Keratinocyte (primary cell): Measurements from ENCODE around the gene PRSS50. TPM values are rescaled to one million over a fixed set of nuclear protein-coding genes. Genes with fewer than 3 reads are reported as not detected.

Source experiments
- DNase-seq: peaks from one replicate; pipeline ENCODE4 v3.0.0-alpha.2; 2011; ENCODE audit warnings: low read depth, missing footprints, low spot score
- FAIRE-seq: peaks from 2 replicates; lab custom pipeline; 2011; peaks lifted over from hg19 to GRCh38; lab: Jason Lieb, UNC
- H2AFZ ChIP-seq: 2 replicates; pipeline ENCODE4 v1.6.0; 2012; ENCODE audit warnings: low read length, control low read depth, inconsistent platforms; ENCODE audit not compliant: control insufficient read depth
- H3K27ac ChIP-seq: 2 replicates; pipeline ENCODE4 v1.5.1; 2011; ENCODE audit warnings: low read length; ENCODE audit not compliant: control insufficient read depth, insufficient read depth
- H3K27me3 ChIP-seq: 3 replicates; pipeline ENCODE4 v1.6.0; 2011; ENCODE audit warnings: low read length; ENCODE audit not compliant: control insufficient read depth, insufficient read depth; ENCODE audit errors: extremely low read depth
- H3K36me3 ChIP-seq, 2 experiments: 2 replicates in 1 of 2; 3 replicates in 1 of 2; pipeline ENCODE4 v1.5.1; 2011; ENCODE audit warnings: low read length in 2 of 2, mild to moderate bottlenecking in 1 of 2; ENCODE audit not compliant: control insufficient read depth in 2 of 2, insufficient read depth in 2 of 2; ENCODE audit errors: extremely low read depth in 1 of 2
- H3K4me1 ChIP-seq: 3 replicates; pipeline ENCODE4 v1.5.1; 2011; ENCODE audit warnings: low read length; ENCODE audit not compliant: control insufficient read depth, insufficient read depth; ENCODE audit errors: extremely low read depth
- H3K4me2 ChIP-seq: 3 replicates; pipeline ENCODE4 v1.6.0; 2011; ENCODE audit warnings: low read depth, low read length; ENCODE audit not compliant: control insufficient read depth, insufficient read depth; ENCODE audit errors: extremely low read depth
- H3K4me3 ChIP-seq, 3 experiments: fragments of 200-600 bp in 1 of 3; sonication (generic) in 1 of 3; 2 replicates in 2 of 3; 3 replicates in 1 of 3; pipeline ENCODE4 v1.5.1; 2011 to 2016; ENCODE audit warnings: low read length in 3 of 3, mild to moderate bottlenecking in 3 of 3, control low read depth in 2 of 3, inconsistent platforms in 1 of 3, low read depth in 1 of 3, mixed read lengths in 1 of 3, mixed run types in 1 of 3, moderate library complexity in 1 of 3; ENCODE audit not compliant: control insufficient read depth in 2 of 3, insufficient read depth in 2 of 3; ENCODE audit errors: extremely low read depth in 1 of 3
- H3K79me2 ChIP-seq: 2 replicates; pipeline ENCODE4 v1.6.0; 2012; ENCODE audit warnings: low read length; ENCODE audit not compliant: control insufficient read depth, insufficient read depth
- H3K9ac ChIP-seq: 3 replicates; pipeline ENCODE4 v1.6.0; 2011; ENCODE audit warnings: low read length; ENCODE audit not compliant: control insufficient read depth, insufficient read depth; ENCODE audit errors: extremely low read depth
- H3K9me1 ChIP-seq: 3 replicates; pipeline ENCODE4 v1.6.0; 2011; ENCODE audit warnings: low read length; ENCODE audit not compliant: control insufficient read depth, insufficient read depth; ENCODE audit errors: extremely low read depth
- H3K9me3 ChIP-seq: 2 replicates; pipeline ENCODE4 v1.5.1; 2012; ENCODE audit warnings: low read depth, low read length; ENCODE audit not compliant: control insufficient read depth
- H4K20me1 ChIP-seq: 3 replicates; pipeline ENCODE4 v1.6.0; 2011; ENCODE audit warnings: low read length; ENCODE audit not compliant: control insufficient read depth, insufficient read depth; ENCODE audit errors: extremely low read depth
- CTCF ChIP-seq, 3 experiments: IDR thresholded peaks in 1 of 3; conservative IDR thresholded peaks in 1 of 3; optimal IDR thresholded peaks in 1 of 3; 2 replicates in 2 of 3; 3 replicates in 1 of 3; pipeline versions ENCODE3 to v1.5.1; 2011; ENCODE audit warnings: low read length in 3 of 3, mild to moderate bottlenecking in 3 of 3, moderate library complexity in 2 of 3, control low read depth in 1 of 3, inconsistent platforms in 1 of 3; ENCODE audit not compliant: insufficient read depth in 2 of 3; ENCODE audit errors: extremely low read depth in 1 of 3
- EZH2 ChIP-seq: IDR thresholded peaks from one replicate; pipeline ENCODE4 v1.6.1; 2012; ENCODE audit warnings: inconsistent platforms, mild to moderate bottlenecking, low read length, moderate library complexity
- dilution Hi-C: fragments of 300-500 bp; cut with MboI; formaldehyde crosslinking; loops from one replicate; pipeline ENCODE4 v1.7.0; 2020; ENCODE audit warnings: low sequenced_read_pairs; ENCODE audit not compliant: extremely low pct_ligation_motif_present
- polyA plus RNA-seq, 5 experiments: library from polyadenylated mRNA; depleted of rRNA in 3 of 5; stranded (reverse) in 3 of 5; stranded (forward) in 1 of 5; unstranded in 1 of 5; fragments of >200 nt; gene quantifications; 1 replicate in 1 of 5; 2 replicates in 3 of 5; 3 replicates in 1 of 5; pipeline versions ENCODE4 v1.2.1 to v1.2.3, GENCODE V29; 2011 to 2012; ENCODE audit warnings: missing spikeins in 2 of 5, low read depth in 1 of 5, low replicate concordance in 1 of 5

PRSS50 gene
- polyA plus RNA-seq, 1 donor (not counting 4 experiments of a cell fraction or from before 2014, with no cell fraction given) = not detected

DNA sequence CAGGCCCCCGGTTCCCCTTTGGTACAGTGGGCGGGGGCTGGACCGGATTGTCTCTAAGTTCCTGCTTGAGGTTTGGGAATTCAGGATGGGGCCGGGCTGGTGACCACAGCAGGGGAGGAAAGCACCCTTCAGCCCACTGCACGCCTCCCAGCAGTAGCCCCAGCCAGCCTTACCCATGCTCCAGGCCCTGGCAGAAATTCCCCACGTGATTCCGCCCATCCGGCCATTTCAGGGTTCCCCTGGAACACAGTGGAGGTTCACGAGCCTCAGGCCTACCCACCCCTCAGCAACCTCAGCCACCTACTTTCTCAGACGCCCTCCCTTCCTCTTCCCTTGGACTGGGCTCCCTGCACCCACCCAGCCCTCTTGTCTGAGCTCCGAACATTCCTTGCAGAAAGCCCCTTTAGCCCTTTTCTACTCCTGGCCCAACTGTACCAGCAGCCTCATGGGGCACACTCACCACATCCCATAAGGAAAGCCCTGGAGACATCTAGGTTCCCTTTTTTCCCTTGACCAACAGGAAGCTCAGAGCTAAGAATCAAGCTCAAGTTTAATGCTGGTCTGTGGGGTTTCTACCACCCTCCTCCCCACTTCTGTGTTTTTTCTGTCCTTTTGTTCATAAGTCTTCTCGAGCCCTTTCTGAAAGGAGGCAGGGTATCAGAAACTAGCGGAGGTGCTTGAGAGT is 35.7 kb downstream of the PRSS50 start:
- Histone ChIP-seq H3K4me1 (no peaks in the 10 kb centered on the region), H3K9me1 (no peaks in the 10 kb centered on the region), H2AFZ (no peak overlapping the region), H3K27me3 (no peaks in the 10 kb centered on the region), H3K4me3 (no peak overlapping the region), H3K36me3 (peaks cover 65 to 80% of the 10 kb centered on the region in 2 experiments), H3K4me2 (no peak overlapping the region), H3K79me2 (no peaks in the 10 kb centered on the region), H3K9me3 (no peaks in the 10 kb centered on the region), H3K27ac (no peak overlapping the region), H3K9ac (no peak overlapping the region), H4K20me1 (no peaks in the 10 kb centered on the region)
- FAIRE-seq = no peak
- DNase-seq = no peak
- TF ChIP-seq CTCF (optimal IDR thresholded peaks at IDR 0.05 in 1 of 3, IDR thresholded peaks at IDR 0.05 in 1 of 3, conservative IDR thresholded peaks at IDR 0.05 in 1 of 3; ENCODE audit: extremely low read depth in 1 of 3, insufficient read depth in 2 of 3, low read length in 3 of 3) = no peak
- no peak for TF ChIP-seq EZH2
- dilution Hi-C loops = no loop called here

DNA sequence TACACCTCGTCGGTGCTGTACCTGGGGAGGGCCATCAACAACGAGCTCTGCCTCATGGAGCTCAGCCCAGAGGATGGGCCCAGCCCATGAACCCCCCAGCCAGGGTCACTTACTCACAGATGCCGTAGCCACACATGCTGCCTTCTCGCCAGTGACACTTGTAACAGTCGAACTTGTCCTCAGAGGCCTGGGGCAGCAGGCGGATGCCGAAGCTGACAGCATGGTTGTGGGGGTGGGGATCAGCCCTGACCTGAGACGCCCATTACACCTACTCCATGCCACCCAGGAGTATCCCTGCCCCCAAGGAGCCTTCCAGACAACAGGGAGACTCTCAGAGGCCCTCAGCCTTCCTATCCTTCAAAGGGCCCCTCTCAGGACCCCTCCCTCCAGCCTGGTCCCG is 36.3 kb downstream of the PRSS50 start:
- Histone ChIP-seq H3K27me3 (no peaks in the 10 kb centered on the region), H3K36me3 (peaks cover 65 to 78% of the 10 kb centered on the region in 2 experiments), H3K9me1 (no peaks in the 10 kb centered on the region), H4K20me1 (no peaks in the 10 kb centered on the region), H3K27ac (no peak overlapping the region), H2AFZ (no peak overlapping the region), H3K4me1 (no peaks in the 10 kb centered on the region), H3K4me3 (no peak overlapping the region), H3K4me2 (no peak overlapping the region), H3K79me2 (no peaks in the 10 kb centered on the region), H3K9me3 (no peaks in the 10 kb centered on the region), H3K9ac (no peak overlapping the region)
- DNase-seq (no peak), FAIRE-seq (no peak)
- TF ChIP-seq CTCF (optimal IDR thresholded peaks at IDR 0.05 in 1 of 3, IDR thresholded peaks at IDR 0.05 in 1 of 3, conservative IDR thresholded peaks at IDR 0.05 in 1 of 3; ENCODE audit: extremely low read depth in 1 of 3, insufficient read depth in 2 of 3, low read length in 3 of 3) (no peak), EZH2 (no peak)
- dilution Hi-C loops = no loop called here
